CD4-positive, alpha-beta memory T cell (primary cell): Measurements from ENCODE around the gene ATP9B. TPM values are rescaled to one million over a fixed set of nuclear protein-coding genes. Genes with fewer than 3 reads are reported as not detected.

Experiments
- CTCF ChIA-PET: fragments of 350-600 bp; sonication (Branson Sonifier 250); formaldehyde crosslinking; loops from one replicate; lab custom pipeline; 2021; ENCODE audit warnings: inconsistent platforms; ENCODE audit not compliant: partially characterized antibody; lab: Charles Lee
- POLR2A ChIA-PET: fragments of 350-600 bp; sonication (Branson Sonifier 250); formaldehyde crosslinking; loops from one replicate; lab custom pipeline; 2021; ENCODE audit not compliant: partially characterized antibody; lab: Charles Lee
- DNase-seq, 5 donors: peaks; one replicate each; pipeline versions ENCODE4 v3.0.0 to v3.0.0-alpha.2; 2020 to 2022; ENCODE audit warnings: mixed read lengths in 1 of 5
- H3K27ac ChIP-seq: one replicate; pipeline ENCODE4 v1.7.0; 2013; ENCODE audit warnings: low read depth, low read length
- H3K27me3 ChIP-seq: 2 replicates; pipeline ENCODE4 v1.7.0; 2013; ENCODE audit warnings: mild to moderate bottlenecking, low read length, moderate library complexity; ENCODE audit not compliant: insufficient read depth
- H3K36me3 ChIP-seq: 2 replicates; pipeline ENCODE4 v1.7.0; 2013; ENCODE audit warnings: mild to moderate bottlenecking, low read length, moderate library complexity; ENCODE audit not compliant: insufficient read depth
- H3K4me1 ChIP-seq: 2 replicates; pipeline ENCODE4 v1.7.0; 2013; ENCODE audit warnings: mild to moderate bottlenecking, low read length, moderate library complexity; ENCODE audit not compliant: insufficient read depth
- H3K4me3 ChIP-seq, 2 donors: one replicate each; pipeline ENCODE4 v1.7.0; 2013; ENCODE audit warnings: low read length in 2 of 2, mild to moderate bottlenecking in 1 of 2
- H3K9me3 ChIP-seq, 2 donors: one replicate each; pipeline ENCODE4 v1.7.0; 2013; ENCODE audit warnings: low read length in 2 of 2, control low read depth in 1 of 2; ENCODE audit not compliant: control insufficient read depth in 1 of 2
- H3K27ac Mint-ChIP-seq, 7 donors: one replicate each; pipeline ENCODE4 v1.8.0; 2020 to 2021; ENCODE audit warnings: mixed read lengths in 7 of 7, mild to moderate bottlenecking in 6 of 7, inconsistent platforms in 3 of 7, moderate library complexity in 3 of 7
- H3K27me3 Mint-ChIP-seq, 2 donors: one replicate each; pipeline ENCODE4 v1.8.0; 2020 to 2021; ENCODE audit warnings: mixed read lengths in 2 of 2
- H3K36me3 Mint-ChIP-seq, 2 donors: one replicate each; pipeline ENCODE4 v1.8.0; 2020 to 2021; ENCODE audit warnings: mixed read lengths in 2 of 2, inconsistent platforms in 1 of 2, mild to moderate bottlenecking in 1 of 2
- H3K4me1 Mint-ChIP-seq, 4 donors: one replicate each; pipeline ENCODE4 v1.8.0; 2020 to 2021; ENCODE audit warnings: mixed read lengths in 4 of 4, mild to moderate bottlenecking in 1 of 4
- H3K4me3 Mint-ChIP-seq, 8 donors: one replicate each; pipeline ENCODE4 v1.8.0; 2020 to 2021; ENCODE audit warnings: mixed read lengths in 8 of 8, mild to moderate bottlenecking in 7 of 8, moderate library complexity in 6 of 8, inconsistent platforms in 3 of 8
- H3K9me3 Mint-ChIP-seq, 8 donors: one replicate each; pipeline ENCODE4 v1.8.0; 2020 to 2021; ENCODE audit warnings: mixed read lengths in 8 of 8, mild to moderate bottlenecking in 5 of 8, inconsistent platforms in 3 of 8, moderate library complexity in 1 of 8
- intact Hi-C: fragments of 100-400 bp; cut with micrococcal nuclease; formaldehyde crosslinking; loops from one replicate; pipeline ENCODE4 v1.15.1; 2023
- polyA plus RNA-seq, 2 donors: library from polyadenylated mRNA; unstranded; fragments of 300-500 nt; fragmentation: Illumina TruSeq; gene quantifications; one replicate each; pipeline ENCODE4 v1.2.3, GENCODE V29; 2021
- total RNA-seq, 2 experiments: library from RNA; stranded (reverse); gene quantifications; one replicate each; pipeline ENCODE4 v1.2.3, GENCODE V29; 2021

The ATP9B gene
- total and polyA plus RNA-seq, 4 experiments from 2014 or later: 11.8 to 76.4 (median 49.9) TPM

- intact Hi-C loops: loop anchor here (1.0 to 10.0 kb wide), 3 partner anchors 127 to 708 kb away; partner anchors contain the start of genes ADNP2 and CTDP1
- H3K4me1 Mint-ChIP-seq: peaks cover 22 to 59% (median 31%) of the 10 kb centered on the region in 4 donors
- Histone ChIP-seq H3K27ac (peak overlapping the region; percentile 46), H3K4me1 (peaks cover 50% of the 10 kb centered on the region), H3K9me3 (no peaks in the 10 kb centered on the region), H3K27me3 (no peaks in the 10 kb centered on the region), H3K36me3 (no peaks in the 10 kb centered on the region), H3K4me3 (peak overlapping the region; percentile 42 to 54)
- CTCF ChIA-PET: interaction anchor here (1.1 to 4.7 kb wide), 8 partner anchors 8 to 132 kb away, joined by 3 to 32 read pairs (median 8); no protein-coding TSS in a partner anchor
- peak overlapping the region; percentile 42 to 97 (median 63) for H3K27ac Mint-ChIP-seq
- H3K4me3 Mint-ChIP-seq: peak overlapping the region; percentile 67 to 96 (median 82)
- peaks cover 0 to 21% of the 10 kb centered on the region in 2 donors for H3K36me3 Mint-ChIP-seq
- peaks cover 0 to 6% of the 10 kb centered on the region in 2 donors for H3K27me3 Mint-ChIP-seq
- DNase-seq: peak in 2 of 5 donors; percentile 40 to 49
- POLR2A ChIA-PET: interaction anchor here (0.6 to 17.0 kb wide), 12 partner anchors 9 to 248 kb away, joined by 3 to 173 read pairs (median 4); no protein-coding TSS in a partner anchor
- H3K9me3 Mint-ChIP-seq: no peaks in the 10 kb centered on the region
These were observed 327.4 kb downstream of the ATP9B start for GRCh38 chr18:79396431-79397246.

- peaks cover 0 to 3% of the 10 kb centered on the region in 2 donors for H3K27me3 Mint-ChIP-seq
- H3K4me1 Mint-ChIP-seq: peaks cover 18 to 57% (median 33%) of the 10 kb centered on the region in 4 donors
- H3K27ac Mint-ChIP-seq: peak overlapping the region; percentile 79 to 97 (median 91)
- Histone ChIP-seq H3K4me1 (peaks cover 57% of the 10 kb centered on the region), H3K9me3 (no peaks in the 10 kb centered on the region), H3K4me3 (peak overlapping the region; percentile 42 to 54), H3K27ac (peak overlapping the region; percentile 47), H3K27me3 (no peaks in the 10 kb centered on the region), H3K36me3 (no peaks in the 10 kb centered on the region)
- peaks cover 0 to 19% of the 10 kb centered on the region in 2 donors for H3K36me3 Mint-ChIP-seq
- intact Hi-C loops: loop anchor here (10.0 kb wide), 1 partner anchor 707 kb away; the partner anchor contains the start of gene ADNP2
- peak overlapping the region; percentile 81 to 97 (median 94) for H3K4me3 Mint-ChIP-seq
- ChIA-PET CTCF (interaction anchor here (0.6 to 4.7 kb wide), 13 partner anchors 8 to 132 kb away, joined by 3 to 32 read pairs (median 4); no protein-coding TSS in a partner anchor), POLR2A (interaction anchor here (0.6 to 17.0 kb wide), 10 partner anchors 8 to 248 kb away, joined by 3 to 173 read pairs (median 4); no protein-coding TSS in a partner anchor)
- no peaks in the 10 kb centered on the region for H3K9me3 Mint-ChIP-seq
- no peak for DNase-seq
These were observed 328.1 kb downstream of the ATP9B start for GRCh38 chr18:79397247-79397829.

DNA sequence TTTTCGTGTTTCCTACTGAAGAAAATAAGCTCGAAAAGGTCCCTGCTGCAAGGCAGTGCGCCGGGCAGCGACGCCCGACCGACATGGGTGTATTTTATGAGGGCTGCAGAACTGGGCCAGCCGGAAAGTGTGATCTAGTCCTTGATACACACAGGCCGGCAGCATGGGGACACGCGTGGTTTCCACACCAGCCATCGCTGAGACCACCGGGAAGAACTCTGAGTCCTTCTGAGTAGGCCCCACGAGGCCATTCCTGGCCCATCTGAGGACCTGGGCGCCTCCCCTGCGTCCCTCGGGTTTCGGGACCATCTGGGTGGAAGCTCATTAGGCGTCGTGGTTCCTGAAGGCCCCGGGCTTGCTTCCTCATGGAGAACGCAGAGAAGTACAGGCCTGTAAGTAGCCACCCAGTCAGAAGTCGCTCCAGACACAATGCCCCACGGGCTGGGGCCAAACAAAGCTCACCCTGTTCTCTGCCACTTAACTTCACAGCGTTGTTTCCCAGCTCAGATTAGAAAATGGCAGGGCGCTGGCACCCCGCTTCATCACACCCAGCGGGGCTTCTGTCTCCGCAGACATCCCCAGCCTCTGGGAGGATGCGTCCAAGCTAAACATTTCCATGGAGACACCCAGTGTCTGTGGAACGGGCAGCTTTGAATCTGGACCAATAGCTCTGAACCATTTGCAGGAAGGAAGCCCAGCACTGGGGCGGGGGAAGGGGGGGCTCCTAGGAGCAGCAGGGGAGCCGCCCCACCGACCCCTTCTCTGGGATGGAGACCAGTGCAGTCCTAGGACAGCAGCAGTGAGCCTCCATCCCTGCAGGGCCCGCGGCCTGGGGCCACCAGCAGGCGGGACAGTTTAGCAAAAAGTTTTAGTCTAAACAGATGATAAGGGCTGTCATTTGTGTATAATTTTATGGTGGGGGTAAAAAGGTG lies 328.9 kb downstream of the ATP9B start:
- intact Hi-C loops: loop anchor here (10.0 kb wide), 1 partner anchor 707 kb away; the partner anchor contains the start of gene ADNP2
- ChIA-PET POLR2A (interaction anchor here (1.0 to 17.0 kb wide), 4 partner anchors 9 to 132 kb away, joined by 4 to 173 read pairs (median 8); no protein-coding TSS in a partner anchor), CTCF (interaction anchor here (0.6 to 4.7 kb wide), 11 partner anchors 8 to 131 kb away, joined by 3 to 32 read pairs (median 4); no protein-coding TSS in a partner anchor)
- H3K9me3 ChIP-seq: no peaks in the 10 kb centered on the region
- H3K4me3 Mint-ChIP-seq: peak overlapping the region; percentile 88 to 97 (median 94)
- H3K36me3 Mint-ChIP-seq: peaks cover 0 to 24% of the 10 kb centered on the region in 2 donors
- no peaks in the 10 kb centered on the region for H3K36me3 ChIP-seq
- no peaks in the 10 kb centered on the region for H3K9me3 Mint-ChIP-seq
- peaks cover 59% of the 10 kb centered on the region for H3K4me1 ChIP-seq
- H3K27ac Mint-ChIP-seq: peak overlapping the region; percentile 93 to 97 (median 95)
- H3K27me3 Mint-ChIP-seq: peaks cover 0 to 2% of the 10 kb centered on the region in 2 donors
- H3K27ac ChIP-seq: peak overlapping the region; percentile 52
- no peaks in the 10 kb centered on the region for H3K27me3 ChIP-seq
- H3K4me3 ChIP-seq: peak overlapping the region; percentile 11 to 54
- peak in 1 of 5 donors; percentile 46 for DNase-seq
- H3K4me1 Mint-ChIP-seq: peaks cover 19 to 57% (median 35%) of the 10 kb centered on the region in 4 donors

DNA sequence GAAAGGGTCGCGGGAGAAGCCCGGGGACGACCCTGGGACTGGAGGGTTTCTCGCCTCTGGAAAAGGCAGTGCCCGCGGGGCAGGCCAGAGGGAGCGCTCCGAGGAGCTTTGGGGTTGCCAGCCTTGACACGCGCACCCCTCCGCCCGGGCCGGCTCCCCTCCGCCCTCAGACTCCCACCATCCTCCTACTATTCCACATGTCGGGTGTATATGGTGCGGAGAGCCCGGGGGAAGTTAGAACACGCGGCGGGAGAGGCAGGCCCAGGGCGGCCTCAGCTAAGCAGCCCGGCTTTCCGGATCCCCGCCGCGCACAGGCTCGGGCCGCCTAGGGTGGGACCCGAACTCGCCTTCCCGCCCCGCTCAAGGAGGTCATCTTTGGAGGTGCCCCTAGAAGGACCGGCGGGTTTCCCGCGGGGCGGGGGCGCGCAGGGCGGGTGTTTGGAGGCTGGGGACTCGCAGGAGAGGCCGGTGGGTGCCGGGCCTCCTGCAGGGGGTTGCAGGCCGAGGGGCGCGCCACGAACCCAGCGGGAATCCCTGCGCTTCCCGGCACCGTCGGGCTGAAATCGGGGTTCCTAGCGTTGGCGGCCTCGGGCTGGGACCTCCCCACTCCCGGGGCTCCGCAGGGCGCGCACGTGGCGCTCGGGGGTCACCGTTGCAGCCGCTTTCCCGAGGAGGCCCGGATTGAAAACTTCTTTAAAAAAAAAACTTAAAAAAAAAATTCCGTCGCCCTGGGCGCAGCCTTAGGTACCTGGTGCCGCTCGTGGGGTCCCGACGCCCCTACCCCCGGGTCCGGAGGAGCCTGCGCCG lies 330.3 kb downstream of the ATP9B start:
- H3K4me3 ChIP-seq: peak overlapping the region; percentile 11 to 54
- H3K36me3 ChIP-seq: no peaks in the 10 kb centered on the region
- H3K4me3 Mint-ChIP-seq: peak overlapping the region; percentile 88 to 97 (median 94)
- no peaks in the 10 kb centered on the region for H3K9me3 ChIP-seq
- intact Hi-C loops: loop anchor here (5.0 to 10.0 kb wide), 4 partner anchors 38 to 705 kb away; partner anchors contain the start of genes ADNP2, ATP9B and RBFA
- peaks cover 67% of the 10 kb centered on the region for H3K4me1 ChIP-seq
- H3K27ac ChIP-seq: peak overlapping the region; percentile 52
- peaks cover 26 to 64% (median 44%) of the 10 kb centered on the region in 4 donors for H3K4me1 Mint-ChIP-seq
- H3K27ac Mint-ChIP-seq: peak overlapping the region; percentile 93 to 97 (median 95)
- peak; percentile 35 to 54 (median 38) for DNase-seq
- peaks cover 0 to 2% of the 10 kb centered on the region in 2 donors for H3K27me3 Mint-ChIP-seq
- peaks cover 0 to 23% of the 10 kb centered on the region in 2 donors for H3K36me3 Mint-ChIP-seq
- H3K27me3 ChIP-seq: no peaks in the 10 kb centered on the region
- no peaks in the 10 kb centered on the region for H3K9me3 Mint-ChIP-seq
- ChIA-PET POLR2A (interaction anchor here (0.8 to 17.0 kb wide), 4 partner anchors 9 to 124 kb away, joined by 3 to 173 read pairs (median 3); no protein-coding TSS in a partner anchor), CTCF (interaction anchor here (3.9 to 4.7 kb wide), 3 partner anchors 19 to 130 kb away, joined by 24 to 32 read pairs (median 26); no protein-coding TSS in a partner anchor)

DNA sequence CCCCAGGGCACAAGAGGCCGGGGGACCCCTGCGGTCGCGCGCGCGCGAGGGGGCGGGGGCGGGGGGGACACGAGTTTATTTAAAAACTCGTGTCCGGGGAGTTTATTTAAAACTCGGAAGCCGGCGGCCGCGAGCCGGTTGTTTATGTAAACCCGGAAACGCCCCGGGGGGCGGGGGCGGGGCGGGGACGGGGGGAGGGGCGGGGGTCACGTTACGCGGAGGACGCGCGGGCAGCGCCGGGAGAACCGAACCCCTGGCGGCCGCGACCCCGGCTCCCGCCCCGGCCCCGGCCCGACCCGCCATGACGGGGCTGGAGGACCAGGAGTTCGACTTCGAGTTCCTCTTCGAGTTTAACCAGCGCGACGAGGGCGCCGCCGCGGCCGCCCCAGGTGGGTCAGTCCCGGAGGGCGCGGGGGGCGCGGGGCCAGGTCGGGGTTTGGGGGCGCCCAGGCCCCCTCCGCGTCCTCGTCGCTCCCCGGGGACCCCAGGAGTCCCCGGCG lies 330.9 kb downstream of the ATP9B start:
- Histone ChIP-seq H3K4me1 (peaks cover 68% of the 10 kb centered on the region), H3K9me3 (no peaks in the 10 kb centered on the region), H3K36me3 (no peaks in the 10 kb centered on the region), H3K4me3 (peak overlapping the region in 1 of 2 donors; percentile 58), H3K27me3 (no peaks in the 10 kb centered on the region), H3K27ac (peak overlapping the region; percentile 81)
- Mint-ChIP-seq H3K9me3 (no peaks in the 10 kb centered on the region), H3K27ac (no peak overlapping the region), H3K36me3 (peaks cover 0 to 22% of the 10 kb centered on the region in 2 donors), H3K27me3 (peaks cover 0 to 2% of the 10 kb centered on the region in 2 donors), H3K4me1 (peaks cover 31 to 64% (median 50%) of the 10 kb centered on the region in 4 donors), H3K4me3 (peak overlapping the region in 2 of 8 donors; percentile 42 to 89)
- DNase-seq: peak; percentile 47 to 77 (median 51)
- intact Hi-C loops: loop anchor here (5.0 to 10.0 kb wide), 3 partner anchors 37 to 632 kb away; partner anchors contain the start of genes ATP9B and RBFA
- ChIA-PET CTCF (no interaction called here), POLR2A (interaction anchor here (17.0 kb wide), 1 partner anchor 123 kb away, joined by 173 read pairs; no protein-coding TSS in a partner anchor)
